Measurements from ENCODE around the gene CCDC142.
A peak's percentile ranks its signal among the peaks of the same experiment; 100 is the strongest.

CCDC142 gene, protein sequence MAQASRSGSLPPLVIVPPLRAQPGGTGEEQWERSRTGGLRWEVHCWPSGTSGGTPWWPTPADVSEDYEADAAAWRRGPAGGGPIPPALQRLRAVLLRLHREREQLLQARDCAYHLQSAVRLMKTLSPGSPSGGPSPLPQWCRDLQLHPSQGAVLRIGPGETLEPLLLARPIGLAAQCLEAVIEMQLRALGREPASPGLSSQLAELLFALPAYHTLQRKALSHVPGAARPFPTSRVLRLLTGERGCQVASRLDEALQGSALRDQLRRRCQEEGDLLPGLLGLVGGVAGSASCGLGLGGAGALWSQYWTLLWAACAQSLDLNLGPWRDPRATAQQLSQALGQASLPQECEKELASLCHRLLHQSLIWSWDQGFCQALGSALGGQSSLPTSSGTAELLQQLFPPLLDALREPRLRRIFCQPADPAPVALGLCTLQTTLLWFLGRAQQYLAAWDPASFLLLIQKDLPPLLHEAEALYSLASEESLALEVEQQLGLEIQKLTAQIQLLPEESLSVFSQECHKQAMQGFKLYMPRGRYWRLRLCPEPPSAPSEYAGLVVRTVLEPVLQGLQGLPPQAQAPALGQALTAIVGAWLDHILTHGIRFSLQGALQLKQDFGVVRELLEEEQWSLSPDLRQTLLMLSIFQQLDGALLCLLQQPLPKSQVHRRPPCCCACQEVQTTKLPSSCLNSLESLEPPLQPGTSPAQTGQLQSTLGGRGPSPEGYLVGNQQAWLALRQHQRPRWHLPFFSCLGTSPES

GRCh38 chr2:74482801-74483674, at the start of gene CCDC142, which contains the start of gene TTC31:
CCDC142 (minus strand) TSS chr2:74482998; CDS start chr2:74482837, 161 bp downstream.
TTC31 (plus strand) TSS chr2:74483081; CDS start chr2:74483096, 15 bp downstream.
- peak; percentile 92 for DNase-seq

DNA sequence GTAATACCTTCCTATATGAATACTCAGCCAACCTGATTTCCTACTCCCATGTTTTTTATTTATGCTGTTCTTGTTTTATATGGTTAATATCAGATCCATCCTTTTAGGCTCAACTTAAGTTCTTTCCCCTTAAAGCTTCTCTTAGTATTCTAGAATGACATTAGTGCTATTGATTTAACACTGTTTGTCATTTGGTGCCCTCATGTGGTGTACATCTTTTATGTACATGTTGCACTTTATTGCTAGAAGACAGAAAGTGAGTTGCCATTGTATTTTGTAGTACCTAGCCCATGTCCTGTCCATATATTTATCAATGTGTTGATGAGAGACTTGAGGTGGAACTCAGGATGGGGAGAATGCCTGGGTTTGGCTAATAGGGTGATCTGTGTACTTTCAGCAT, 49.4 kb upstream of the CCDC142 start:
- DNase-seq, result no peak

DNA sequence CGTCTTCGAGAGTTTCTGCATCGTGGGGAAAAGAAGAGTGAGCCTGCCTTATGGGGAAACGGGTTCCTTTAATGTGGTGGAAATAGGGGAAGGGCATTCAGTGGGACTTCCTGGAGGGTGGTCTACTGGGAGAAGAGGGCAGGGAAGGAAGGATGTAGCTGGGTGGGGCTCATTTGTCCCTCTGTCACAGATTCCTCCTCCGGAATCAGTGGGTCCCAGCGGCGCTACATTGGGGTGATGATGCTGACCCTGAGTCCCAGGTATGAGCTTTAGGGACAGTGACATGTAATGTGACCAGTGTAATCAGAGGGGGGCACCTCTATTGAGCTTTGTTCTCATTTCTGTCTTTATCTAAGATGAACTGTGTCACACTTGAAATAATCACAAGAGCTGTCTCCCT, 48.9 kb upstream of the CCDC142 start:
- no peak for DNase-seq

DNA sequence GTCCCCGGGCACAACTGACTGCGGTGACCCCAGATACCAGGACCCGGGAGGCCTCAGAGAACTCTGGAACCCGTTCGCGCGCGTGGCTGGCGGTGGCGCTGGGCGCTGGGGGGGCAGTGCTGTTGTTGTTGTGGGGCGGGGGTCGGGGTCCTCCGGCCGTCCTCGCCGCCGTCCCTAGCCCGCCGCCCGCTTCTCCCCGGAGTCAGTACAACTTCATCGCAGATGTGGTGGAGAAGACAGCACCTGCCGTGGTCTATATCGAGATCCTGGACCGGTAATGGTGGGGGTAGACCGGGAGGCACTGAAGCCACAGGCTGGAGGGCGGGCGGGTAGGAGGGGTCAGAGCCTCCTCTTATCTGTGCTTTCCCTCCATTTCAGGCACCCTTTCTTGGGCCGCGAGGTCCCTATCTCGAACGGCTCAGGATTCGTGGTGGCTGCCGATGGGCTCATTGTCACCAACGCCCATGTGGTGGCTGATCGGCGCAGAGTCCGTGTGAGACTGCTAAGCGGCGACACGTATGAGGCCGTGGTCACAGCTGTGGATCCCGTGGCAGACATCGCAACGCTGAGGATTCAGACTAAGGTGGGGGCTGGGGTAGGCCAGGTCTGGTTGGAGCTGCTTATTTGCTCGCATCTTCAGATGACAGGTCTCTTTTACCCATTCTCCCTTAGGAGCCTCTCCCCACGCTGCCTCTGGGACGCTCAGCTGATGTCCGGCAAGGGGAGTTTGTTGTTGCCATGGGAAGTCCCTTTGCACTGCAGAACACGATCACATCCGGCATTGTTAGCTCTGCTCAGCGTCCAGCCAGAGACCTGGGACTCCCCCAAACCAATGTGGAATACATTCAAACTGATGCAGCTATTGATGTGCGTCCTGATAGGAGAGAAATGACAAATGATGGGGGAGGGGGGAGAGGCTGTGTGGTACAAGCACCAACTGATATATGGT, 47.7 kb upstream of the CCDC142 start:
- DNase-seq, result peak; percentile 46

DNA sequence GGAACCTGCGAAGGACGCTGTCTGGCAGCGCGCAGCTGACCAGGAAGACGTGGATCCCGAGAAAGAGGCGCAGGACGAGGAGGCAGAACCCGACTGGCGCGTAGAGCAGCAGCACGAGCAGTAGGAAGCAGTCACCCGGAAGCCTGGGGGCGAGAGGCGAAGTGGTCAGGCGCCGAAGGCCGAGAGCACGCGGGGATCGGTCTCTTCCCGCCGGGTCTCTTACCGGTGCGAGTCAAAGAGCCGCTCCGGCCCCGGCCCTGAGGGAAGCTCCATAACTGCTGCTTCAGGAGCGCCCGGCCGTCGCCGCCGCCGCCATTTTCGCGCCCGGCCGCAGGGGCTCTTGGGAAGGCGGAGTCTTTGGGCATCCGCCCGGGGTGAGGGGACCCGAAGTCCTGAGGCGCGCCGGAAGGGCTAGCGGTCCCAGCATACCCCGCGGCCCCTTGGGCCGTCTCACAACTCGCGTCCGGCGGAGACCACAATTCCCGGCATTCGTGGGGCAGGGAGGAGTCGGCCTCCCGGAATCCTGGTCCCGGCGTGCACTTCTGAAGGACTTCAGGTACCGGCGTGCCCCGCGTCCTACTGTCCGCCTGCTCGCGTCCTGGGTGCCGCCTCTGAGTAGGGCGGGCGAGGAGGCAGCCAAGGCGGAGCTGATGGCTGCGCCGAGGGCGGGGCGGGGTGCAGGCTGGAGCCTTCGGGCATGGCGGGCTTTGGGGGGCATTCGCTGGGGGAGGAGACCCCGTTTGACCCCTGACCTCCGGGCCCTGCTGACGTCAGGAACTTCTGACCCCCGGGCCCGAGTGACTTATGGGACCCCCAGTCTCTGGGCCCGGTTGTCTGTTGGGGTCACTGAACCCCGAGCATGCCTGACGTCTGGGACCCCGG, 46.8 kb upstream of the CCDC142 start, which contains the start of the genes AUP1 and HTRA2:
TSS of gene AUP1 (minus strand) at position 350 of the 882 bp plus-strand sequence. CDS start at position 273, 77 bp downstream.
TSS of gene HTRA2 (plus strand) at position 577 of the 882 bp plus-strand sequence. CDS start at position 651, 74 bp downstream.
- peak; percentile 88 for DNase-seq

- DNase-seq, result peak; percentile 32
Measured at GRCh38 chr2:74528600-74529356, 46.0 kb upstream of the CCDC142 start.

- DNase-seq, result no peak
Measured at GRCh38 chr2:74527741-74528140, 44.9 kb upstream of the CCDC142 start.

DNA sequence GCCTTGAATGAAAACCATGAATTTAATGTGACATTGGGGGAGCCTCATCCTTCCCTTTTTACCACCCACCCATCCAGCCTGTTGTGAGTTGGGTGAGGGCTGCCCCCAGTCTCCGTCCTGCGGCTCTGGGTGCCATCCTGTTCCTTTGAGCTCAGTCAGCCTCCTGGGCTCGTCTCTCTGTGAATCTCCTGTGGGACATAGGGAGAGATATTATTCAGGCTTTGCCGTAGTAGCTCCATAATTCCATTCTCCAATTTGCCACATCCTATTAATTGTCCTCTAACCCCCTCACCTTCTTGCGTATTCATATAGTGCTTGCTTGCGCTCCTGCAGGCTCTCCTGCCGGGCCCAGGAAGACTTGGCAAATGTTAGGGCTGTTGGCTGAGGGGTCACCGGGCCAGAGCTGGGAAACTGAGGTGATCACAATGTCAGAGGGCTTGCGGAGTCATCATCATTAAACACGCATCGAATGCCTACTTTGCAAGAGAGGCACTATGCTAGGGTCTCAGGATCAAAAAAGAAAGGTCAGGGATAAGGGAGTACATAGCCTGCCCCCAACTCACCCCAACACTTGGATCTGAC, 43.9 kb upstream of the CCDC142 start:
- DNase-seq, result no peak

- no peak for DNase-seq
Measured at GRCh38 chr2:74525717-74526648, 43.2 kb upstream of the CCDC142 start, which contains the start of gene DQX1. DQX1 (minus strand) TSS chr2:74526231; CDS start chr2:74525729, 502 bp downstream.

- no peak for DNase-seq
Measured at GRCh38 chr2:74524955-74525716, 42.3 kb upstream of the CCDC142 start.

DNA sequence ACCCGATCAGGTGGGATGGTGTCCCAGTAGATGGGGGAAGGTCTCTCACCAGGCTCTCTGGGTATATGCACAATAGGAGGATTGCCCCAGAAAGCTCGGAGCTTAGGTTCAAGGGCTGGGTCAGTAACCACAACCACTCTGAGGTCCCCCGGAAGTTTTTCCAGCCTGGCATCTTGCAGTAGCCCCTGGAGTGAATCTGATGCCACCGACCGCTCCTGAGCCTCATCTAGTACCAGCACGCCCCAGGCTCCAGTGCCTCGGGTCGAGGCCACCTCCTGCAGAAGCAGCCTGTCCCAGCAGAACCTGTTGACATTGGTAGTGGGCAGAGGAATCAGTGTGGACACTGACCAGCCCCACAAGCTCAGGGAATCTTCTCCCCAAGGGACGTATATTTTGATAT, 41.2 kb upstream of the CCDC142 start:
- no peak for DNase-seq

- DNase-seq, result no peak
Measured at GRCh38 chr2:74522516-74522915, 39.7 kb upstream of the CCDC142 start.

- DNase-seq, result no peak
Measured at GRCh38 chr2:74516650-74517049, 33.9 kb upstream of the CCDC142 start.

GRCh38 chr2:74515981-74516633, 33.3 kb upstream of the CCDC142 start:
- peak; percentile 82 for DNase-seq

DNA sequence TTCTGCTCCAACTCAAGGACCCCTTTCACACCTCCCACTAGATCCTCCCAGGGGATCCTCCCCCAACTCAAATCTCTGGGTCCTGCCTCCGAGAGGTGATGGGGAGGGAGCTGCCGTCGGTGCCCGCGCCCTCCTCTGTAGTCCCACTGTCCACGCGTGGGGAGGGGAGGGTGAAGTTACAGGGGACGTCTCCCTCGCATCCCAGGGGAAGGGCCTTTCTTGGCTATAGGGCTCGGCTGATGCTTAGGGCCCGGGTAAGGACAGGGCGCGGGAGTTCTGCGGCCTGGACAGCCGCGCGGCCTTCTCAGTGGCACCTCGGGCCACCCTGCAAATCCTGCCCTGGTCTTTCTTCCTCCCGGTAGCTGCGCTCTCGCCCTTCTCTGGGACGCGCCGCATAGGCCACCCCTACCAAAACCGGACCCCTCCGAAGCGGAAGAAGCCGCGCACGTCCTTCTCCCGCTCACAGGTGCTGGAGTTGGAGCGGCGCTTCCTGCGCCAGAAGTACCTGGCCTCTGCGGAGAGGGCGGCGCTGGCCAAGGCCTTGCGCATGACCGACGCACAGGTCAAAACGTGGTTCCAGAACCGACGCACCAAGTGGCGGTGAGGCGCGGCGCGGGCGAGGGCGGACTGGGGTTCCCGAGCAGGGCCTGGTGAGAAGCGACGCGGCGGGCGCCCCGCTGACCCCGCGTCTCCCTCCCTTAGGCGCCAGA, 32.6 kb upstream of the CCDC142 start:
- DNase-seq, result no peak
